Activated CD4-positive, alpha-beta T cell treated with anti-CD3 and anti-CD28 coated beads, Interleukin-2, amount 50 U/mL, for 48 hours (primary cell): ENCODE data around the gene ZBTB37.
"Not testable (repeated sequence)": the region's sequence is repeated elsewhere in the genome, so short reads cannot be mapped to it uniquely, and the experiment has no call there.

ENCODE experiments used
- DNase-seq, 2 experiments: peaks; one replicate each; pipeline ENCODE4 v3.0.0-alpha.2; 2020

ZBTB37 gene

GRCh38 chr1:173868266-173869020 is at the start of gene ZBTB37:
Gene ZBTB37 (plus strand): TSS chr1:173868380. CDS start chr1:173870226, 1,846 bp downstream.
- peak; percentile 95 to 97 for DNase-seq

GRCh38 chr1:173818459-173818858 is 49.7 kb upstream of the ZBTB37 start:
- no peak for DNase-seq

GRCh38 chr1:173821680-173822079 is 46.5 kb upstream of the ZBTB37 start:
- DNase-seq: no peak

GRCh38 chr1:173823781-173824314 is 44.3 kb upstream of the ZBTB37 start:
- DNase-seq: no peak

- DNase-seq: peak; percentile 84 to 90
Observed at GRCh38 chr1:173824315-173825081, 43.7 kb upstream of the ZBTB37 start, which contains the start of the genes CENPL and DARS2. Gene CENPL (minus strand): TSS chr1:173824883. CDS start chr1:173811299, 13,584 bp downstream. Gene DARS2 (plus strand): TSS chr1:173824673. CDS start chr1:173825230, 557 bp downstream.

GRCh38 chr1:173827611-173828010 is 40.6 kb upstream of the ZBTB37 start:
- DNase-seq: no peak

GRCh38 chr1:173832748-173833147 is 35.4 kb upstream of the ZBTB37 start:
- DNase-seq: no peak

- DNase-seq: no peak
Observed at GRCh38 chr1:173852105-173852504, 16.1 kb upstream of the ZBTB37 start.

- DNase-seq: no peak
Observed at GRCh38 chr1:173853074-173853473, 15.1 kb upstream of the ZBTB37 start.

GRCh38 chr1:173856014-173856413 is 12.2 kb upstream of the ZBTB37 start:
- DNase-seq: no peak

GRCh38 chr1:173856903-173857302 is 11.3 kb upstream of the ZBTB37 start:
- DNase-seq: no peak

GRCh38 chr1:173857363-173857917 is 10.7 kb upstream of the ZBTB37 start:
- DNase-seq: no peak

- DNase-seq: not testable (repeated sequence)
Observed at GRCh38 chr1:173859547-173859946, 8.6 kb upstream of the ZBTB37 start.

- DNase-seq: no peak
Observed at GRCh38 chr1:173860065-173860464, 8.1 kb upstream of the ZBTB37 start.

- peak; percentile 45 to 59 for DNase-seq
Observed at GRCh38 chr1:173861731-173862145, 6.4 kb upstream of the ZBTB37 start.

GRCh38 chr1:173862146-173862768 is 5.9 kb upstream of the ZBTB37 start:
- DNase-seq: peak; percentile 46 to 60

- DNase-seq: no peak
Observed at GRCh38 chr1:173862769-173863223, 5.4 kb upstream of the ZBTB37 start.

- DNase-seq: no peak
Observed at GRCh38 chr1:173863224-173864161, 4.7 kb upstream of the ZBTB37 start.

GRCh38 chr1:173864179-173864867 is 3.9 kb upstream of the ZBTB37 start:
- DNase-seq: no peak

GRCh38 chr1:173865468-173866164 is 2.6 kb upstream of the ZBTB37 start:
- DNase-seq: no peak
